Upper lobe of left lung (tissue), 4 donors: ENCODE measurements around the gene TBX19.

ENCODE experiments used
- CTCF ChIP-seq, 6 experiments: fragments of 450-650 bp in 4 of 6; fragments of 200-600 bp in 2 of 6; sonication (generic) in 2 of 6; IDR thresholded peaks; one replicate each; pipeline ENCODE4 v1.5.1; 2016 to 2019; ENCODE audit warnings: antibody characterized with exemption in 6 of 6
- EP300 ChIP-seq, 4 donors: sonication (generic); formaldehyde crosslinking; IDR thresholded peaks; one replicate each; pipeline ENCODE4 v1.5.1; 2017; ENCODE audit warnings: antibody characterized with exemption in 4 of 4, control low read depth in 2 of 4
- POLR2A ChIP-seq, 4 donors: fragments of 450-650 bp; IDR thresholded peaks; one replicate each; pipeline ENCODE4 v1.5.1; 2016 to 2017; ENCODE audit warnings: antibody characterized with exemption in 4 of 4, mild to moderate bottlenecking in 2 of 4
- POLR2AphosphoS5 ChIP-seq, 2 donors: sonication (generic); formaldehyde crosslinking; IDR thresholded peaks; one replicate each; pipeline ENCODE4 v1.5.1; 2017; ENCODE audit warnings: antibody characterized with exemption in 2 of 2

- no peak for TF ChIP-seq POLR2AphosphoS5 (IDR thresholded peaks at IDR 0.05)
- TF ChIP-seq CTCF (IDR thresholded peaks at IDR 0.05) = no peak
- TF ChIP-seq POLR2A (IDR thresholded peaks at IDR 0.05) = no peak
- TF ChIP-seq EP300 (IDR thresholded peaks at IDR 0.05) = no peak
Measured at GRCh38 chr1:168252204-168252733, 28.4 kb upstream of the TBX19 start.
